ENCODE data around the gene TRNP1. TPM values are rescaled to one million over a fixed set of nuclear protein-coding genes. Genes with fewer than 3 reads are reported as not detected.
A peak's percentile ranks its signal among the peaks of the same experiment; 100 is the strongest.

TRNP1 gene
- polyA plus RNA-seq, 1 donor (not counting 4 experiments of a cell fraction or from before 2014, with no cell fraction given) = 164 TPM

DNA sequence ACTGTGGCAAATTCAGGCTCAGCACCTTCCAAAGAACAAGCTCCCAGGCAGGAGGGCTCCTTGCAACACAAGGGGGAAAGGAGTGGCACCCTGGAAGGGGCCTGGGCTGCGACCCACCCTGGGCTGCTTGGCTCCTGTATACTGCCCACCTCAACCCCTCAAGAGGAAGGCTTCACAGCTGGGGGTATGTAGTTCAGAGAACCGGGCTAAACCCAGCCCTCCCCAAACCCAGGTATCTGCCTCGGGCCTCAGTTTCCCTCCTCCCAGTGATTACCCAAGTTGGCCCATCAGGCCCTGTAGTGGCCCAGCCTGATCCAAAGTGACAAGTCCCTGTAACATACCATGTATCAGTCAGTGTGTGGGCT lies 11.7 kb downstream of the TRNP1 start:
- H3K27me3 ChIP-seq (ENCODE audit: control insufficient read depth, extremely low read depth, insufficient read depth, low read length) = no peaks in the 10 kb centered on the region
- peaks cover 11% of the 10 kb centered on the region for H4K20me1 ChIP-seq (ENCODE audit: control insufficient read depth, extremely low read depth, insufficient read depth, low read length)
- FAIRE-seq (no peak), DNase-seq (ENCODE audit: low read depth, low spot score) (no peak)
- H3K79me2 ChIP-seq (ENCODE audit: control insufficient read depth, insufficient read depth, low read length) = peaks cover 48% of the 10 kb centered on the region
- peak overlapping the region; percentile 35 for H3K9ac ChIP-seq (ENCODE audit: control insufficient read depth, extremely low read depth, insufficient read depth, low read length)
- H3K27ac ChIP-seq (ENCODE audit: control insufficient read depth, insufficient read depth, low read length) = peak overlapping the region; percentile 6
- dilution Hi-C loops (cut with MboI; ENCODE audit: extremely low pct_ligation_motif_present, low sequenced_read_pairs) = no loop called here
- no peak for TF ChIP-seq EZH2 (IDR thresholded peaks at IDR 0.05; ENCODE audit: low read length)
- TF ChIP-seq, protein P1, sequence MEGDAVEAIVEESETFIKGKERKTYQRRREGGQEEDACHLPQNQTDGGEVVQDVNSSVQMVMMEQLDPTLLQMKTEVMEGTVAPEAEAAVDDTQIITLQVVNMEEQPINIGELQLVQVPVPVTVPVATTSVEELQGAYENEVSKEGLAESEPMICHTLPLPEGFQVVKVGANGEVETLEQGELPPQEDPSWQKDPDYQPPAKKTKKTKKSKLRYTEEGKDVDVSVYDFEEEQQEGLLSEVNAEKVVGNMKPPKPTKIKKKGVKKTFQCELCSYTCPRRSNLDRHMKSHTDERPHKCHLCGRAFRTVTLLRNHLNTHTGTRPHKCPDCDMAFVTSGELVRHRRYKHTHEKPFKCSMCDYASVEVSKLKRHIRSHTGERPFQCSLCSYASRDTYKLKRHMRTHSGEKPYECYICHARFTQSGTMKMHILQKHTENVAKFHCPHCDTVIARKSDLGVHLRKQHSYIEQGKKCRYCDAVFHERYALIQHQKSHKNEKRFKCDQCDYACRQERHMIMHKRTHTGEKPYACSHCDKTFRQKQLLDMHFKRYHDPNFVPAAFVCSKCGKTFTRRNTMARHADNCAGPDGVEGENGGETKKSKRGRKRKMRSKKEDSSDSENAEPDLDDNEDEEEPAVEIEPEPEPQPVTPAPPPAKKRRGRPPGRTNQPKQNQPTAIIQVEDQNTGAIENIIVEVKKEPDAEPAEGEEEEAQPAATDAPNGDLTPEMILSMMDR (optimal IDR thresholded peaks at IDR 0.05 in 1 of 3, IDR thresholded peaks at IDR 0.05 in 1 of 3, conservative IDR thresholded peaks at IDR 0.05 in 1 of 3; ENCODE audit: extremely low read depth in 1 of 3, insufficient read depth in 2 of 3, low read length in 3 of 3) = no peak
- H3K4me1 ChIP-seq (ENCODE audit: control insufficient read depth, extremely low read depth, insufficient read depth, low read length) = peaks cover 63% of the 10 kb centered on the region
- H3K4me3 ChIP-seq (ENCODE audit: control insufficient read depth in 2 of 3, extremely low read depth in 1 of 3, insufficient read depth in 2 of 3, low read depth in 1 of 3, low read length in 3 of 3) = no peak overlapping the region
- no peak overlapping the region for H3K4me2 ChIP-seq (ENCODE audit: control insufficient read depth, extremely low read depth, insufficient read depth, low read depth, low read length)
- H3K9me1 ChIP-seq (ENCODE audit: control insufficient read depth, extremely low read depth, insufficient read depth, low read length) = peaks cover 3% of the 10 kb centered on the region
- no peaks in the 10 kb centered on the region for H3K9me3 ChIP-seq (ENCODE audit: control insufficient read depth, low read depth, low read length)
- no peak overlapping the region for H2AFZ ChIP-seq (ENCODE audit: control insufficient read depth, low read length)
- H3K36me3 ChIP-seq (ENCODE audit: control insufficient read depth in 2 of 2, extremely low read depth in 1 of 2, insufficient read depth in 2 of 2, low read length in 2 of 2) = peaks cover 11 to 39% of the 10 kb centered on the region in 2 experiments

DNA sequence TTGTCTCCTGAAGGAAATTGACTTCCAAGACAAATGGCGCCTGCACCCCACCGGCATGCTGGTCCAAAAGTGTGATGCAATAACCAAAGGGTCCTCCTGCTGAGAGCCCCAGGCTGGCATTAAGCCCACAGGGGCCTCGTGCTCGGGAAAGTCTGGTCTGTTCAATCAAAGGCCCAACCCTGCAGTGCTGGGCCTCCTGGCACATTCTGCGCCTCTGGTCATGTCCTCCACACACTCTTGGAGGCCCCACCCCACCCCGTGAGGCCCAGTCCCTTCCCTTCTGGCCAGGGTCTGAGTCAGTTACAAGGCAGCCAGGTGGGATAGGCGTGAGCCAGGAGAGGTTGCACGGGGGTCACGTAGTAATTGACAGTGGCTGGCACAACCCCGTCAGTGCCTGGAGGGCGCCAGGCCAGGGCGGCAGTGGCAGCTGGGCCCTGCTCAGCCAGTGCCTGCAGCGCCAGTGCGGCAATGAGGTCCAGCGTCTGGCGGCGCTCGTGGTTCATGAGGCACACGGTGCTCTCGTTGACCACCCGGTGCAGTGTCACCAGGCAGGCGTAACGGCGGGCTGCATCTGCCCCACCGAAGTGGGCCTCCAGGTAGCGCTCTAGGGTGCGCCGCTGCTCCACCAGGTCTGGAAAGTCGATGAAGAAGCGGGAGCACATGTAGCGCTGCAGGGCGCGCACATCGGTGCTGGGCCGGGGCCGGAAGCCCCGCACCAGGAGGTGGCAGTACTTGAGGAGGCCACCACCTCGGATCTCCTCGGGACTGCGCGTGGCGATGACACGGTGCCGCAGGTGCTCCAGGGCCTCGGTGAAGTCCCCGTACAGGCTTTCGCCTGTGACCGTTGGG lies 12.4 kb downstream of the TRNP1 start:
- Histone ChIP-seq H3K4me2 (ENCODE audit: control insufficient read depth, extremely low read depth, insufficient read depth, low read depth, low read length) (no peak overlapping the region), H3K27me3 (ENCODE audit: control insufficient read depth, extremely low read depth, insufficient read depth, low read length) (no peaks in the 10 kb centered on the region), H3K9ac (ENCODE audit: control insufficient read depth, extremely low read depth, insufficient read depth, low read length) (peak overlapping the region; percentile 35), H3K36me3 (ENCODE audit: control insufficient read depth in 2 of 2, extremely low read depth in 1 of 2, insufficient read depth in 2 of 2, low read length in 2 of 2) (peaks cover 11 to 38% of the 10 kb centered on the region in 2 experiments), H3K4me1 (ENCODE audit: control insufficient read depth, extremely low read depth, insufficient read depth, low read length) (peaks cover 63% of the 10 kb centered on the region), H4K20me1 (ENCODE audit: control insufficient read depth, extremely low read depth, insufficient read depth, low read length) (peaks cover 17% of the 10 kb centered on the region), H3K9me1 (ENCODE audit: control insufficient read depth, extremely low read depth, insufficient read depth, low read length) (peaks cover 7% of the 10 kb centered on the region), H3K9me3 (ENCODE audit: control insufficient read depth, low read depth, low read length) (no peaks in the 10 kb centered on the region), H3K4me3 (ENCODE audit: control insufficient read depth in 2 of 3, extremely low read depth in 1 of 3, insufficient read depth in 2 of 3, low read depth in 1 of 3, low read length in 3 of 3) (no peak overlapping the region), H3K79me2 (ENCODE audit: control insufficient read depth, insufficient read depth, low read length) (peaks cover 55% of the 10 kb centered on the region), H2AFZ (ENCODE audit: control insufficient read depth, low read length) (no peak overlapping the region), H3K27ac (ENCODE audit: control insufficient read depth, insufficient read depth, low read length) (no peak overlapping the region)
- TF ChIP-seq EZH2 (IDR thresholded peaks at IDR 0.05; ENCODE audit: low read length) = no peak
- TF ChIP-seq, protein P1 (optimal IDR thresholded peaks at IDR 0.05 in 1 of 3, IDR thresholded peaks at IDR 0.05 in 1 of 3, conservative IDR thresholded peaks at IDR 0.05 in 1 of 3; ENCODE audit: extremely low read depth in 1 of 3, insufficient read depth in 2 of 3, low read length in 3 of 3) = no peak
- no peak for FAIRE-seq
- DNase-seq (ENCODE audit: low read depth, low spot score) = no peak
- dilution Hi-C loops (cut with MboI; ENCODE audit: extremely low pct_ligation_motif_present, low sequenced_read_pairs) = no loop called here

All from keratinocyte (primary cell).